Caco-2 (cell line): ENCODE results near the gene PRDM2. TPM values are rescaled to one million over a fixed set of nuclear protein-coding genes. Genes with fewer than 3 reads are reported as not detected.

Experiments
- BruUV-seq: library from RNA; stranded (reverse); fragments of 400-500 nt; replicated peaks from 2 replicates; lab custom pipeline; 2021; lab: Mats Ljungman, UMichigan
- CTCF ChIA-PET: fragments of 300-600 bp; sonication (Branson Sonifier 250); formaldehyde crosslinking; loops from one replicate; lab custom pipeline; 2022; ENCODE audit warnings: antibody characterized with exemption; lab: Charles Lee
- POLR2A ChIA-PET: fragments of 300-600 bp; sonication (Branson Sonifier 250); formaldehyde crosslinking; loops from one replicate; lab custom pipeline; 2022; ENCODE audit warnings: antibody characterized with exemption; lab: Charles Lee
- DNase-seq, 2 experiments: peaks; one replicate each; pipeline versions ENCODE4 v3.0.0 to v3.0.0-alpha.2; 2020 to 2022
- H3K27me3 ChIP-seq: replicated peaks from 2 replicates; pipeline ENCODE4 v1.6.0; 2011; ENCODE audit warnings: low read length; ENCODE audit not compliant: control insufficient read depth, insufficient read depth
- H3K36me3 ChIP-seq: 2 replicates; pipeline ENCODE4 v1.5.1; 2011; ENCODE audit warnings: low read length; ENCODE audit not compliant: control insufficient read depth, insufficient read depth
- H3K4me1 ChIP-seq: fragments of 250-450 bp; sonication (Bioruptor Pico); 2 replicates; pipeline ENCODE4 v1.5.1; 2020; ENCODE audit warnings: mild to moderate bottlenecking
- H3K4me3 ChIP-seq: 2 replicates; pipeline ENCODE4 v1.5.1; 2011; ENCODE audit warnings: low read depth, mild to moderate bottlenecking, control low read depth, low read length
- H3K9me3 ChIP-seq: fragments of 250-450 bp; sonication (Bioruptor Pico); 2 replicates; pipeline ENCODE4 v1.5.1; 2020; ENCODE audit warnings: mild to moderate bottlenecking, moderate library complexity
- H3K27ac Mint-ChIP-seq: one replicate; pipeline ENCODE4 v1.8.0; 2022; ENCODE audit warnings: mixed read lengths; ENCODE audit not compliant: unreplicated experiment
- H3K27me3 Mint-ChIP-seq: one replicate; pipeline ENCODE4 v1.8.0; 2022; ENCODE audit warnings: mixed read lengths; ENCODE audit not compliant: insufficient read depth, unreplicated experiment
- H3K36me3 Mint-ChIP-seq: one replicate; pipeline ENCODE4 v1.8.0; 2022; ENCODE audit warnings: mild to moderate bottlenecking, mixed read lengths; ENCODE audit not compliant: insufficient read depth, unreplicated experiment
- H3K4me1 Mint-ChIP-seq: one replicate; pipeline ENCODE4 v1.8.0; 2022; ENCODE audit warnings: low read depth, mixed read lengths; ENCODE audit not compliant: unreplicated experiment
- H3K4me3 Mint-ChIP-seq: one replicate; pipeline ENCODE4 v1.8.0; 2022; ENCODE audit warnings: mild to moderate bottlenecking, moderate library complexity, mixed read lengths; ENCODE audit not compliant: unreplicated experiment
- H3K9me3 Mint-ChIP-seq: one replicate; pipeline ENCODE4 v1.8.0; 2022; ENCODE audit warnings: mixed read lengths; ENCODE audit not compliant: unreplicated experiment
- CTCF ChIP-seq, 2 experiments: fragments of 200-600 bp in 1 of 2; IDR thresholded peaks; 1 replicate in 1 of 2; 2 replicates in 1 of 2; pipeline versions ENCODE4 v1.5.1 to v1.8.0; 2011 to 2022; ENCODE audit warnings: antibody characterized with exemption in 1 of 2, control low read depth in 1 of 2, inconsistent platforms in 1 of 2, low read depth in 1 of 2, low read length in 1 of 2, mild to moderate bottlenecking in 1 of 2, moderate library complexity in 1 of 2; ENCODE audit not compliant: insufficient read depth in 1 of 2, severe bottlenecking in 1 of 2, unreplicated experiment in 1 of 2
- intact Hi-C: fragments of 100-400 bp; cut with micrococcal nuclease; formaldehyde crosslinking; loops from one replicate; pipeline ENCODE4 v1.10.0; 2022; ENCODE audit not compliant: unreplicated experiment
- total RNA-seq: library from RNA; stranded (reverse); gene quantifications from 2 replicates; pipeline ENCODE4 v1.2.3, GENCODE V29; 2022

PRDM2 gene
- total RNA-seq, 1 experiment from 2014 or later, result 32.7 TPM

GRCh38 chr1:13871886-13872285 lies 171.9 kb downstream of the PRDM2 start:
- H3K27me3 Mint-ChIP-seq, result no peaks in the 10 kb centered on the region
- TF ChIP-seq CTCF (IDR thresholded peaks at IDR 0.05; ENCODE audit: insufficient read depth in 1 of 2, low read depth in 1 of 2, low read length in 1 of 2, severe bottlenecking in 1 of 2, unreplicated experiment in 1 of 2), result no peak
- DNase-seq, result no peak
- no peaks in the 10 kb centered on the region for H3K4me1 Mint-ChIP-seq
- Histone ChIP-seq H3K36me3 (no peaks in the 10 kb centered on the region), H3K4me3 (no peak overlapping the region), H3K27me3 (no peaks in the 10 kb centered on the region), H3K9me3 (no peaks in the 10 kb centered on the region), H3K4me1 (no peaks in the 10 kb centered on the region)
- POLR2A ChIA-PET, result no interaction called here
- CTCF ChIA-PET, result no interaction called here
- no peaks in the 10 kb centered on the region for H3K36me3 Mint-ChIP-seq
- intact Hi-C loops, result no loop called here
- H3K27ac Mint-ChIP-seq, result no peak overlapping the region
- BruUV-seq, result no TSS peak
- peaks cover 9% of the 10 kb centered on the region for H3K9me3 Mint-ChIP-seq
- H3K4me3 Mint-ChIP-seq, result no peak overlapping the region

DNA sequence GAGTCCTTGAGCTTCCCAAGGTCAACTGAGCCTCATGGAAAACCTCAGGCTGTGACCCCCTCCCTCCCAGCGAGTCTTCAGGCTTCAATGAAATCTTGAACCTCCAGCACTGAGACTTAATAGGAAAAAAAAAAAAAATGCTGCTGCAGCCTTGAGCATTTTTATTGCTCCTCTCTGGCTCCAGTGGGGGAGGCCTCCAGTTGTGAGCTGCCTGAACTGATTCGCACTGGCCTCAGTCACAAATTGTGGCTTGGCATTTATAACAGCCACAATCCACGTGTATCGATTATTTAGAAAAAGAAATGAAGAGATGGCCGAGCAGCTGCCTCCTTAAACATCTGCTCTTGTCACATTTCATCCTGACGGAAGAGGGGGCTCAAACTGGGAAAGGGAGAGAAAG lies 173.0 kb downstream of the PRDM2 start:
- no peak overlapping the region for H3K4me3 ChIP-seq
- TF ChIP-seq CTCF (IDR thresholded peaks at IDR 0.05; ENCODE audit: insufficient read depth in 1 of 2, low read depth in 1 of 2, low read length in 1 of 2, severe bottlenecking in 1 of 2, unreplicated experiment in 1 of 2), result no peak
- Mint-ChIP-seq H3K27ac (no peak overlapping the region), H3K27me3 (no peaks in the 10 kb centered on the region), H3K36me3 (no peaks in the 10 kb centered on the region), H3K4me1 (no peaks in the 10 kb centered on the region), H3K4me3 (no peak overlapping the region), H3K9me3 (peaks cover 9% of the 10 kb centered on the region)
- no peaks in the 10 kb centered on the region for H3K9me3 ChIP-seq
- BruUV-seq, result no TSS peak
- no peak for DNase-seq
- CTCF ChIA-PET, result no interaction called here
- intact Hi-C loops, result no loop called here
- no peaks in the 10 kb centered on the region for H3K4me1 ChIP-seq
- POLR2A ChIA-PET, result no interaction called here
- H3K27me3 ChIP-seq, result no peaks in the 10 kb centered on the region
- H3K36me3 ChIP-seq, result no peaks in the 10 kb centered on the region

Other genes starting within 250 kb of the PRDM2 start
- not detected in 2 replicates for gene LRRC38, start 186.2 kb upstream of the PRDM2 start, total RNA-seq
- 0.49 TPM in 1 of 2 replicates, not detected in the other for gene PDPN, start 116.4 kb upstream of the PRDM2 start, total RNA-seq